ENCODE results near the gene LUC7L2.
"Not testable (repeated sequence)": the region's sequence is repeated elsewhere in the genome, so short reads cannot be mapped to it uniquely, and the experiment has no call there.

Gene LUC7L2

GRCh38 chr7:139354729-139355128 is 5.0 kb upstream of the LUC7L2 start:
- H3K4me1 ChIP-seq = no peaks in the 10 kb centered on the region
- no peaks in the 10 kb centered on the region; the same call in 1 of the 2 replicates for H3K9me3 ChIP-seq
- no peaks in the 10 kb centered on the region for H3K27me3 ChIP-seq
- H3K36me3 ChIP-seq = peaks cover 6% of the 10 kb centered on the region; the same call in 1 of the 2 replicates
- no peak overlapping the region for H3K4me3 ChIP-seq (ENCODE audit: low read depth, low read length)
- DNase-seq = no peak
- no peak for TF ChIP-seq CTCF (IDR thresholded peaks at IDR 0.05; ENCODE audit: low read depth, low read length)

GRCh38 chr7:139355320-139355719 is 4.4 kb upstream of the LUC7L2 start:
- no peaks in the 10 kb centered on the region; the same call in 1 of the 2 replicates for H3K9me3 ChIP-seq
- H3K27me3 ChIP-seq = no peaks in the 10 kb centered on the region
- peaks cover 6% of the 10 kb centered on the region; the same call in 1 of the 2 replicates for H3K36me3 ChIP-seq
- no peak for TF ChIP-seq CTCF (IDR thresholded peaks at IDR 0.05; ENCODE audit: low read depth, low read length)
- DNase-seq = no peak
- no peaks in the 10 kb centered on the region for H3K4me1 ChIP-seq
- H3K4me3 ChIP-seq (ENCODE audit: low read depth, low read length) = no peak overlapping the region

GRCh38 chr7:139357729-139358506 is 1.8 kb upstream of the LUC7L2 start:
- not testable (repeated sequence) for H3K9me3 ChIP-seq, H3K36me3 ChIP-seq, H3K27me3 ChIP-seq, DNase-seq, H3K4me1 ChIP-seq
- H3K4me3 ChIP-seq (ENCODE audit: low read depth, low read length) = peak overlapping the region; percentile 80

- no peaks in the 10 kb centered on the region for H3K4me1 ChIP-seq
- peak overlapping the region; percentile 80 for H3K4me3 ChIP-seq (ENCODE audit: low read depth, low read length)
- peaks cover 8% of the 10 kb centered on the region; the same call in 1 of the 2 replicates for H3K36me3 ChIP-seq
- no peak for DNase-seq
- no peak for TF ChIP-seq CTCF (IDR thresholded peaks at IDR 0.05; ENCODE audit: low read depth, low read length)
- H3K27me3 ChIP-seq = no peaks in the 10 kb centered on the region
- no peaks in the 10 kb centered on the region; the same call in 1 of the 2 replicates for H3K9me3 ChIP-seq
Measured at GRCh38 chr7:139358541-139359365, 941 bp upstream of the LUC7L2 start.

- no peaks in the 10 kb centered on the region for H3K27me3 ChIP-seq
- no peaks in the 10 kb centered on the region for H3K4me1 ChIP-seq
- H3K9me3 ChIP-seq = no peaks in the 10 kb centered on the region; the same call in 1 of the 2 replicates
- no peak for TF ChIP-seq CTCF (IDR thresholded peaks at IDR 0.05; ENCODE audit: low read depth, low read length)
- peaks cover 15% of the 10 kb centered on the region for H3K36me3 ChIP-seq
- peak overlapping the region; percentile 80 for H3K4me3 ChIP-seq (ENCODE audit: low read depth, low read length)
- peak; percentile 99 for DNase-seq
Measured at GRCh38 chr7:139360210-139360947, 685 bp downstream of the LUC7L2 start.

- Histone ChIP-seq H3K36me3 (peaks cover 21% of the 10 kb centered on the region), H3K9me3 (no peaks in the 10 kb centered on the region; the same call in 1 of the 2 replicates), H3K27me3 (no peaks in the 10 kb centered on the region), H3K4me1 (no peaks in the 10 kb centered on the region), H3K4me3 (ENCODE audit: low read depth, low read length) (peak overlapping the region; percentile 80)
- DNase-seq = no peak
- TF ChIP-seq CTCF (IDR thresholded peaks at IDR 0.05; ENCODE audit: low read depth, low read length) = no peak
Measured at GRCh38 chr7:139360948-139361307, 1.2 kb downstream of the LUC7L2 start.

All from BE2C (cell line).